A172 (cell line): ENCODE measurements around the gene PTPRH. TPM values are rescaled to one million over a fixed set of nuclear protein-coding genes. Genes with fewer than 3 reads are reported as not detected.

Experiments
- DNase-seq: peaks from one replicate; pipeline ENCODE4 v3.0.0-alpha.2; 2015; ENCODE audit warnings: low spot score
- total RNA-seq: library from RNA; depleted of rRNA; stranded (reverse); fragments of >200 nt; shearing (Covaris generic); gene quantifications from 2 replicates; pipeline ENCODE4 v1.2.3, GENCODE V29; 2014; rRNA removed

PTPRH gene
- total RNA-seq: 12.3 and 18.4 TPM in 2 replicates

- peak; percentile 44 for DNase-seq
Observed at GRCh38 chr19:55208880-55209692, at the start of gene PTPRH. Gene PTPRH, minus strand, starts transcription at chr19:55209501. Its CDS starts 68 bp downstream, at chr19:55209433.

GRCh38 chr19:55258476-55258827, 49.2 kb upstream of the PTPRH start:
- DNase-seq: no peak

DNA sequence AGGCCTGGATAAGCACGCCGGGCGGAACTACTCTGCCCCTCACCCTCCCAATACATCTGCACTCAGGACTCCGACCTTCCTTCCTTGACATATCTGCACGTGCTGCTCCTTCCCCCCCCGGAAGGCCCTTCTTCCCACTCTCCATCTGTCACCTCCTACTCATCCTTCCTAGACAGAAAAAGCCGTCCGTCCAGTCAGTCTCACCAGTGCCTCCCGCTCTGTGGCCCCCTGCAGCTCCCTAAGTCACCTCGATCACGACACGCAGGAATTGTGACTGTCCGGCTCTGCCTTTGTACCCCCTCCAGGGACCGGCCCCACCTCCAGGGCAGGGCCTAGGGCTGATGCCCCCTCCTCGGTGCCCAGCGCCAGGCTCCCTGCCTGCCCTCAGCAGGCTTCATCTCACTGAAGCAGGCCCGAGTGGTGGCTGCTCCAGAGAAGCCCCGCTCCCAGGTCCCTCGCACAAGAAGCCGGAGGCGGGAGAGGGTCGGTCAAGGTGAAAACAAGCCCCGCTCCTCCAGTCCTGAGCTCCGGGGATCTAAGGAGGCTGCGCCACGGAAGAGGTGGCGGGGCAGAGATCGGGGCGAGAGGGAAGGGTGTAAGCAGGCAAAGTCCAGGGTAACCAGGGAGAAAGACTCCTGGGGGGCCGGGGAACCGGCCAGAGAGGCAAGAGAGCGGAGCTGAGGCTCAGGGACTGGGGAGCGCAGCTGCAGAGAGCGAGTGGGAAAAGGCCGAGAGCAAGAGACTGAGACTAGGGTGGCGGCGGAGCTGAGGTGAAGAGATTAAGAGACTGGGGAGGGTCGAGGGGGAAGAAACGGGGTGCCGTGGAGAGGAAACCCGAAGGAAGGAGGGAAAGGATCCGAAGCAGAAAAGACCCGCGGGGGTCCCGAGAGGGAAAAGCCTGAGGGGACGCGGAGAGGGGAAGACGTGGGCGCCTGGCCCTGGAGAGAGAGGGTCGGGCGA, 48.4 kb upstream of the PTPRH start:
- no peak for DNase-seq

- DNase-seq: no peak
Observed at GRCh38 chr19:55256562-55257460, 47.5 kb upstream of the PTPRH start.

DNA sequence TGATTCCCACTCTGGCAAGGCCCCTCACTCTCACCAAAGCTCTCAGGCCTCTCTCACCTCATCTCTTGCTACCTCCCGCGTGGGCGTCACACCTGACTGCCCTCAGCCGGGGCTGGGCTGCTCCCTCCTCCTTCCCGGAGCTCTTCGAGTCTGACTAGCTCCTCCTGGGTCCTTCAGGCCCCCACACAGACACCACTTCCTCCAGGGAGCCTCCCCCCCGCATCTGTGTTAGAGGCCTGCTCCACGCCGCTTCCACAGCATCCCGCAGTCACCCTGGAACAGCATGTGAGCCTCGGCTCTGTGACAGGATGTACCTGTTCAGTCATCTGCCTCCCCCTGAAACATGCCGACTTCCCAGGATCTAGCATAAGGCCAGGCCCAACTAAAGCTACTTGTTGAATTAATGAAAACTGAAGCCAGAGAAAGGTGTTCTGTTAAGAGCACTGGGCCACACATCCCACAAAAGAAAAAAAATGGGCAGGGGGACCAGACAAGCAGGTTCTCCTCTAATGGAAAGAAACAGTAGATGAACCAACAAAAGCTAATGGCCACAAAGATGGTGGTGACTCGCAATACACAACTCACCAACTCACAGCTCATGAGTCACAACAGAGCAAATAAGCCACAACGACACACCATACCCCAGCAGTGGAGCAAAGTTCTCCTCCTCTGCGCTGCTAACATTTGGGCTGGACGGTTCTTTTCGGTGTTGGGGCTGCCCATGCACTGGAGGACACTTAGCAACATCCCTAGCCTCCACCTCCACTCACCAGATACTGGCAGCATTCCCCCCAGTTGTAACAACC, 46.5 kb upstream of the PTPRH start:
- DNase-seq: peak; percentile 38

DNA sequence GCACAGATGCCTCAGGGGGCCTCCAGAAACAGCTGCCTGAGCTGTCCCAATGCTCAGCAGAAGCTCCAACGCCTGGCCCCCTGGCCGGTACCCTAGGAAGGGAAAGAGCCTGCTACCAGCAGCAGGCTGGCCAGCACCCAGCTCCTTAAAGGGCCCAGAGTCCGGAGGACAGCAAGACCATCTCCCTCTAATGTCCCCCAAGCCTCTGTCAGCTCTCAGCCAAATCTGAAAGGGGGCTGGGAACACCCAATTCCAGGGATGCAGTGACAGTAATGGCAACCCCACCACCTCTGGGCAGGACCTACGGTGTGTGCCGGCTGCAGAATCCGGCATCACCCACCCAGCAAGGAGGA, 45.3 kb upstream of the PTPRH start:
- DNase-seq: no peak

DNA sequence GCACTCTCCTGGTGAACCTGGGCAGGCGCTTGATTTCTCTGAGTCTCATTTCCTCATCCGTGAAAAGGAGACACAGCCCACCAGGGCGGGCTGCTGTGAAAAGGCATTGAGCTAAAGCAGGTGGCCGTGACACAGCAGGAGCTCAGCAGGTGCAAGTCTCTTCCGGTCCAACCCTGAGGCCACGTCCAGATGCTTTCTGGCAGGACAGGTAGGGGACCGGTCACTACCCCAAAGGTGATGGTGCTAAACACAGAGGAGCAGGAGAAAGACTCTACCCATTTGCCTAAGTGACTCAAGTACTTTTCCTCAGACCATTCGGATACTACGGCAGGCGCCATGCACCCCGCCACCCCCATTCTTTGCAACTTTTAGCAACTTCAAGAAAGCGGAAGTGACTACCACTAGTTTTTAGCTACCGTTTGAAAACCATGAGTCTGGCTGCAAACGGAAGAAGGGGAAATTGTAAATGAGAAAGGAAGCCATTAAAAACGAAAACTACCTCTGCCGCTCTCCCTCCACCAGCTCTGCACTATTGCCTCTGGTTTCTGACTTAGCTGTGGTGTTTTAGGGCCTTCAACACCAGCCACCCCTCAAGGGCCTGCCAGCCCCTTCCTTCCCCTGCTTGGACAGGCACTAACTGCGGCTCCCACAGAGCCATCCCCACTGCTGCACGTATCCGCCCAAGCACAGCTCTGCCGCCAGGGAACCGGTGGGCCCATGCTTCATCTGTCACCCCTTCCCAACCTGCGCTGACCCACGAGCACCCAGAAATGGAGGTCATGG, 44.7 kb upstream of the PTPRH start:
- no peak for DNase-seq

DNA sequence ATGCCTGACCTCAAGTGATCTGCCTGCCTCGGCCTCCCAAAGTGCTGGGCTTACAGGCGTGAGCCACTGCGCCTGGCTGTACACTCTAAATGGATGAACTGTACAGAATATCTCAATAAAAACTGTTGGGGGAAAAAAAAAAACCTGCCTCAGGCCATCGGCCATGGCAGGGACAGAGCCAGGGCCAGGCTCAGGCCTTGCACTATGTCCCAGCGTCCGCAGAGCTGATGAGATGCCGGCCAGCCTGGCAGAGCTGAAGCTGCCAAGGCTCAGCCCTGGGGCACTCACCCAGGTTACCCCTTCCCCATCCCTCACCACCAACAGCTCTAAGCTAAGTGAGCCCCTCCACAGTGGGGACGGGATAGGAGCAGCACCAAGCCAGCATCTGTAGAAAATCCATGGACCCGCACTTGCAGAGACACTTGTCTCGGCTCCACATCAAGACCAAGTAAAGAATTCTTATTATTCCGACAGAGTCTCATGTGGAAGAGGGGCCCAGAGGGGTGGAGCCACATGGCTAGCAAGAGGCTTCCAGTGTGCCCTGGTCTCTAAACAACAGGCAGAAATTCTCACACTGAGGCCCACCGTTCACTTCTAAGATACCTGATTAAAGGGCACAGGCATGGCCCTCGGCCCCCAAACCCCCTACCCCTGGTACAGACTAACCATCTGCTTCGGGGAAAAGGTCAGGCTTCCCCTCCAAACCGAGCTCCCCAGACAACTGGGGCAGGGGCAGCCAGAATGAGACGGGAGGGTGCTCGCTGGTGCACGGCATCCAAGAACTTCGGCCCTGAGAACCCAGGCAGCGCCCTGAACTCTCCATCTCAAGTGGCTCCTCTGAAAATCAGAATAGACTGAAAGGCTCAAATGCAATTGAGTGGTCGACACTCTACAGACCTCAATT, 43.7 kb upstream of the PTPRH start:
- no peak for DNase-seq

GRCh38 chr19:55251341-55252081, 42.2 kb upstream of the PTPRH start:
- DNase-seq: peak; percentile 81

- DNase-seq: no peak
Observed at GRCh38 chr19:55250262-55251036, 41.1 kb upstream of the PTPRH start.

GRCh38 chr19:55249841-55250240, 40.5 kb upstream of the PTPRH start:
- DNase-seq: no peak

DNA sequence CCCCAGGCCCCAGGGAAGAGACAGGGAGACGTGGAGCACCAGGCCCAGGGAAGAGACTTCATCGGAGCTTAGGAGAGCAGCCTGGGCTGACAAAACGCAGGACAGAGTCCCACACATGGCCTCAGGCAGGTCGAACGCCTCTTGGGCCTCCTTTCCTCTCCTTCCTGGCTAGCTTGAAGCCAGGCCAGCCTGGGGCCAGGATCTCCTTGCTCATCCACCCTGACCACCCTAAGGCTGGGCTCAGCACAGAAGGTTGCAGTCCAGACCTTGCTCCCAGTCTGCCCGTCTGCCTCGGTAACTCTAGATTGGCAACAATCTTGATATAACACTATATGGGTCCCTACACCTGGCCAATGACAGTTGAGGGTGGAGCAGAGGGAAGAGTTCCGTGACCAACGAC, 39.4 kb upstream of the PTPRH start:
- DNase-seq: no peak

DNA sequence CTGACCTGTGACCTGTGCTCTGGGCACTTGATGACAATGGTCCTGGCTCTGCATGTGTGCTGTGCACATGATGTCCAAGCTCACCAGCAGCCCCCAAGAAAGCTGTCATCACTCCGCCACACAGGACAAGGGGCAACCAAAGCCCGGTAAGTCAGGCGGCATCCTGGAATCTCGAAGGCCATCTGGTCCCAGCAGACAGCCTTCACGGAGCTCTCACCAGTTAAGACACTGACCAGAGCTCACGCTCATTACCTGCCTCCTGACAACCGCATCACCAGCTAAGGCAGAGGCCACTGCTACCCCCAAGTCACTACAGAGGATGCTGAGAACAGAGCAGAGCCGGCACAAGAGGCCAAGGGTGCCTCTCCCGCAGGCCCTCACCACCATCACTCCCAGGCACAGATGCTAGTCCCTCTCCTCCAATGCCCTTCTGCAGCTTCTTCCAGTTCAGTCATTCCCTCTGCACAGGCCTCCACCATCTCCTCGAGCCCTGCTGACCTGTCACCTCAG, 38.9 kb upstream of the PTPRH start:
- no peak for DNase-seq

DNA sequence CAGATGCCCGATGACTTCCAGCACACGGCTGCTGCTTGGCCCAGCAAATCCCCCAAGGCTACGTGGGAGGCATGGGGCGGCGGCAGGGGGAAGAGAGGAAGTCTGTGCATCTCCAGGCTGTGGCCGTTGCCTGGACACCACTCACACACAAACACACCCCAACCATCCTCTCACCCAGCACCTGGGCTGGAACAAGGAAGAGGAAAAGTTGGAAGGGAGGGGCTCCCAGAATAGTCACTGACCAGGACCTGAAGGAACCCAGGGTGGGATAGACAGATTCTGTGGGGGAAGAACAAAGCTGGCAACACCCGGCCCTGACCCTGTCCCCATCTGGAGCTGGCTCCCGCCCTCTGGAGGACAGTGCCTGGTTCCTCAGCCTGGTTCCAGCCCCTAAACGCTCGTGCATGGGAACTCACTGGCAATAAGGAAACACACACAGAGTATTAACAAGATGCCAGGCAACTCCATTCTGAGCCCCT, 38.4 kb upstream of the PTPRH start:
- no peak for DNase-seq

- DNase-seq: no peak
Observed at GRCh38 chr19:55246462-55247451, 37.5 kb upstream of the PTPRH start.
